Right cardiac atrium (tissue), 5 donors: ENCODE results near the gene GABRA1. TPM values are rescaled to one million over a fixed set of nuclear protein-coding genes. Genes with fewer than 3 reads are reported as not detected.

ENCODE experiments used
- ATAC-seq, 2 donors: fragments of 200-7000 bp; cut with Tn5 transposase; one replicate each; pipeline versions ENCODE4 v1.8.0 to v1.9.1; 2020; ENCODE audit warnings: moderate library complexity in 2 of 2, mild to moderate bottlenecking in 1 of 2
- DNase-seq, 3 donors: peaks; one replicate each; pipeline ENCODE4 v3.0.0-alpha.2; 2020
- H3K27ac ChIP-seq: one replicate; pipeline ENCODE4 v1.5.1; 2013; ENCODE audit warnings: mild to moderate bottlenecking, low read length, control low read depth, moderate library complexity
- H3K27me3 ChIP-seq: one replicate; pipeline ENCODE4 v1.6.1; 2013; ENCODE audit not compliant: control insufficient read depth, insufficient read depth
- H3K4me1 ChIP-seq: one replicate; pipeline ENCODE4 v1.6.1; 2013; ENCODE audit warnings: low read length; ENCODE audit not compliant: control insufficient read depth, insufficient read depth
- H3K4me3 ChIP-seq: one replicate; pipeline ENCODE4 v1.5.1; 2013; ENCODE audit warnings: low read length, control low read depth
- H3K9me3 ChIP-seq: one replicate; pipeline ENCODE4 v1.6.1; 2013; ENCODE audit warnings: low read length; ENCODE audit not compliant: control insufficient read depth
- WGBS: extraction: QIAGEN DNeasy Blood & Tissue Kit; methylation state at CpG from one replicate; pipeline ENCODE4 v1.1.7; 2013; 5-methylcytosine and 5-hydroxymethylcytosine counted together
- intact Hi-C, 4 donors: fragments of 100-400 bp; cut with DNase I; formaldehyde crosslinking; loops; one replicate each; pipeline versions ENCODE4 v1.11.0 to v1.14.0; 2022 to 2023
- polyA plus RNA-seq: library from polyadenylated mRNA; stranded (reverse); fragments of 200-250 nt; gene quantifications from one replicate; pipeline ENCODE4 v1.2.3, GENCODE V29; 2013
- total RNA-seq, 4 donors: library from RNA; stranded (reverse); fragmentation: NEBNext Ultra II Directional; extraction: Animal tissue kit (Norgen Biotek cat#: 25700); gene quantifications; one replicate each; pipeline ENCODE4 v1.2.1, GENCODE V29; 2021
- donor health status: healthy with polysubstance abuse.
- donor health status: DM: no; HTN: yes; CAD: no.
- donor health status: DM: no; HTN: no; CAD: no.
- donor health status: DM: no; HTN: yes; CAD: no; lungs with severe emphysema.
- donor health status: DM: yes; HTN: yes; CAD: no.

GABRA1 gene
- total and polyA plus RNA-seq, 5 donors: not detected

DNA sequence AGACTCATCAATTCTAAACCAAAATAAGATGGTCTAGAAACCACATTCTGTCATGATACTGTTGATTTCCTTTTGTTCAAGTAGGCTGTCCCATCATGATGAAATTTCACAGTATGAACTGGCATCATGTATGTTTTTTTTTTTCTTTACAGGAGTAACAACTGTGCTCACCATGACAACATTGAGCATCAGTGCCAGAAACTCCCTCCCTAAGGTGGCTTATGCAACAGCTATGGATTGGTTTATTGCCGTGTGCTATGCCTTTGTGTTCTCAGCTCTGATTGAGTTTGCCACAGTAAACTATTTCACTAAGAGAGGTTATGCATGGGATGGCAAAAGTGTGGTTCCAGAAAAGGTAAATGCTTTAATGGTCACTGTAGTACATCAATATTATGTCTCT is 47.6 kb downstream of the GABRA1 start:
- ATAC-seq (no peak), DNase-seq (no peak)
- Histone ChIP-seq H3K4me3 (no peak overlapping the region), H3K27ac (no peak overlapping the region), H3K4me1 (no peaks in the 10 kb centered on the region), H3K27me3 (no peaks in the 10 kb centered on the region), H3K9me3 (no peaks in the 10 kb centered on the region)
- intact Hi-C loops: no loop called here
- 75% methylated on average over 1 of the region's 1 CpG for WGBS

DNA sequence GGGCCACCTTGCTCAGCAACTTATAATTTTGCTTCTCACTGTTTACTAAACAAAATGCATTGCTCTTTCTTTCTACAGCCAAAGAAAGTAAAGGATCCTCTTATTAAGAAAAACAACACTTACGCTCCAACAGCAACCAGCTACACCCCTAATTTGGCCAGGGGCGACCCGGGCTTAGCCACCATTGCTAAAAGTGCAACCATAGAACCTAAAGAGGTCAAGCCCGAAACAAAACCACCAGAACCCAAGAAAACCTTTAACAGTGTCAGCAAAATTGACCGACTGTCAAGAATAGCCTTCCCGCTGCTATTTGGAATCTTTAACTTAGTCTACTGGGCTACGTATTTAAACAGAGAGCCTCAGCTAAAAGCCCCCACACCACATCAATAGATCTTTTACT is 49.1 kb downstream of the GABRA1 start:
- Histone ChIP-seq H3K4me3 (no peak overlapping the region), H3K4me1 (no peaks in the 10 kb centered on the region), H3K9me3 (no peaks in the 10 kb centered on the region), H3K27me3 (no peaks in the 10 kb centered on the region), H3K27ac (no peak overlapping the region)
- no peak for ATAC-seq
- intact Hi-C loops: no loop called here
- no peak for DNase-seq
- 80% methylated on average over 7 of the region's 7 CpGs for WGBS

DNA sequence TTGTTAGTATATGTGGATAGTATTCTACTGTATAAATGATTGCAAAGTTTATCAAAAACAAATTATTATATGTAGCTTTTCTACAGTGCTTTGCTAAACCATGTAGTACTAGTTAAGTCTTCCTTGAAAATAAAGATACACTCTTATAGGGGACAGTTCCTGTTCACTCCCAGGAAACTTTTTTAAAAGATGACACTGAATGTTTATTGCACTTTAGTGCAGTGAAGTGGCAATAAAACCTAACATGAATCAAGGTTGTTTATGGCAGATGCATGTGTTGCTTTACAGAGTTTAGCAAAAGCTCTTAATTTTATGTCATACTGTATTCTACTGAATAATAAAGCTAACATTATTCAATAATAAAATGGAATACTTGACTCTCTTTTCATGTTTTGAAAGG is 51.7 kb downstream of the GABRA1 start:
- no peak overlapping the region for H3K27ac ChIP-seq
- no peaks in the 10 kb centered on the region for H3K9me3 ChIP-seq
- no peak overlapping the region for H3K4me3 ChIP-seq
- intact Hi-C loops: no loop called here
- no peak for ATAC-seq
- no peaks in the 10 kb centered on the region for H3K4me1 ChIP-seq
- DNase-seq: no peak
- no peaks in the 10 kb centered on the region for H3K27me3 ChIP-seq

DNA sequence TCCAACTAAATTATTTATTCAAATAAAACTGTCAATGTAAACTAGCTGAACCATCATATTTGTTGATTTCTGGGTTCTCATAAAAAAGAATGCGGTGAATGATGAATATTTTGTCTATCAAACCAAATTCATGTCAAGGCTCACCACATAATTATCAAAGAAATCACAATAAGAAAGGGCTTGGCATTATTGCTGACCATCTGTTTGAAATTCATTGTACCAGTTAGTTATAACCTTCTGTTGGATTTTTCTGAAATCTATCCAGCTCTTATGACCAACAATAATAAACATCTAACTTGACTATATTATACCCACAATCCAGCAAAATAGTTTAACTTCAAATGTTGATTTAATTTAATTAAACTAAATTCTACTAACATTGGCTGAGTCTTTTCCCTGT is 53.1 kb downstream of the GABRA1 start:
- Histone ChIP-seq H3K4me1 (no peaks in the 10 kb centered on the region), H3K27me3 (no peaks in the 10 kb centered on the region), H3K9me3 (no peaks in the 10 kb centered on the region), H3K27ac (no peak overlapping the region), H3K4me3 (no peak overlapping the region)
- no peak for DNase-seq
- WGBS: 91% methylated on average over 1 of the region's 1 CpG
- no peak for ATAC-seq
- intact Hi-C loops: no loop called here

DNA sequence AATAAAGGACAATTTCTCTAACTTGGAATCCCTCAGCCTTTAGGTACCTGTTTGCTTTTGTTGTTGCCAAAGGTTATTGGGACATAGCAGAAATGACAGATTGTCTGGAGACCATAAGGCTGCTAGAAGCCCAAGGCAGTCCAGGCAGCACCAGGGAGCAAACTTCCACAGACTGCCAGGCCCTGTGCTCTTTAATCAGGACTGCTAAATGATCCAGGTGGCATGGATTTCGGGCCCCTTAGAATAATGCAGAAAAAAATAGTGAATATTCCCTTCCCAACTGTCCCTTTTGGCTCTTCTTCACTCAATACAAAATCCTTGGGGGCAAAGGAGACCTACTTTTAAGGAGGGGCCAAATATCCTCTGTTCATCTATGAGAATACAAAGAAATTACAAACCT is 73.9 kb downstream of the GABRA1 start:
- intact Hi-C loops: no loop called here

DNA sequence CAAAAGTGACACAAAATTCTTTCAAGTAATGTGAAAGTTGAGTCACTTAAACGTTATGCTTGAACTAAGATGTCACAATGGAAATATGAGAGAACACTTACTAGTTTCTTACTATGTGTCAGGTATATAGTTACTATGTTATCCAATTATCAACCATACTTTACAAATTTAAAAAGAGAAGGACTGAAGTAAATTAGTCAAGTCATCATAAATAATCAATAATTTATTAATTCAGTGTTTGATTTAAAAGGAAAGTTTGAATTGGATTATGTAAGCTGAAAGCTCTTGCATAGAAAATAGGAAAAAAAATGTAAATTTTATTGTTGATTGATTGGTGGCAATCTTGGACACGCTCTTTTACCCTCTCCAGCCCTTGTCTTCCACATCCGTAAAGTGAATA is 76.3 kb downstream of the GABRA1 start:
- Histone ChIP-seq H3K4me3 (no peak overlapping the region), H3K27me3 (no peaks in the 10 kb centered on the region), H3K9me3 (no peaks in the 10 kb centered on the region), H3K4me1 (no peaks in the 10 kb centered on the region), H3K27ac (no peak overlapping the region)
- intact Hi-C loops: no loop called here
- 78% methylated on average over 3 of the region's 3 CpGs for WGBS
- DNase-seq: no peak
- ATAC-seq: no peak

More for the DNA sequence above, 73.9 kb downstream of the GABRA1 start:
- Histone ChIP-seq H3K4me3 (no peak overlapping the region), H3K4me1 (no peaks in the 10 kb centered on the region), H3K9me3 (no peaks in the 10 kb centered on the region), H3K27me3 (no peaks in the 10 kb centered on the region), H3K27ac (no peak overlapping the region)
- 32% methylated on average over 1 of the region's 1 CpG for WGBS
- no peak for ATAC-seq
- no peak for DNase-seq

DNA sequence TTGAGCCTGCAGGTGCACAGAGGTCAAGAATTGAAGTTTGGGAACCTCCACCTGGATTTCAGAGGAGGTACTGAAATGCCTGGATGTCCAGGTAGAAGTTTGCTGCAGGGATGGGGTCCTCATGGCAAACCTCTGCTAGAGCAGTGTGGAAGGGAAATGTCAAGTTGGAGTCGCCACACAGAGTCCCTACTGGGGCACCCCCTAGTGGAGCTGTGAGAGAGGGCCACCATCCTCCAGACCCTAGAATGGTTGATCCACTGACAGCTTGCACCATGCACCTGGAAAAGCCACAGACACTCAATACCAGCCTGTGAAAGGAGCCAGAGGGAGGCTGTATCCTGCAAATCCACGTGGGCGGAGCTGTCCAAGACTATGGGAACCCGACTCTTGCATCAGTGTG is 78.0 kb downstream of the GABRA1 start:
- no peaks in the 10 kb centered on the region for H3K27me3 ChIP-seq
- H3K9me3 ChIP-seq: no peaks in the 10 kb centered on the region
- no peak for ATAC-seq
- H3K4me3 ChIP-seq: no peak overlapping the region
- no peak for DNase-seq
- 72% methylated on average over 4 of the region's 4 CpGs for WGBS
- H3K4me1 ChIP-seq: no peaks in the 10 kb centered on the region
- no peak overlapping the region for H3K27ac ChIP-seq
- intact Hi-C loops: no loop called here

DNA sequence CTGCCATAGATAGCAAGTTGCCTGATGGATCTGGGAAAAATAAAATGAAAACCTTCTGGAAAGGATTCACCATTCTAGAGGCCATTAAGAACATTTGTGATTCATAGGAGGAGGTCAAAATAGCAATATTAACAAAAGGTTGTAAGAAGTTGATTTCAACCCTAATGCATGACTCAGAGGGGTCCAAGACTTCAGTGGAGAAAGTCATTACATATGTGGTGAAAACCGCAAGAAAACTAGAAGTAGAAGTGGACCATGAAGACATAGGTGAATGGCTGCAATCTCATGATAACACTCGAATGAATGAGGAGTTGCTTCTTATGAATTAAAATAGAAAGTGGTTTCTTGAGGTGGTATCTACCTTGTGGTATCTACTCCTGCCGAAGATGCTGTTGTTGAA is 86.6 kb downstream of the GABRA1 start:
- Histone ChIP-seq H3K27ac (no peak overlapping the region), H3K4me3 (no peak overlapping the region), H3K27me3 (no peaks in the 10 kb centered on the region), H3K9me3 (no peaks in the 10 kb centered on the region), H3K4me1 (no peaks in the 10 kb centered on the region)
- no peak for DNase-seq
- 74% methylated on average over 3 of the region's 3 CpGs for WGBS
- intact Hi-C loops: no loop called here
- ATAC-seq: no peak

DNA sequence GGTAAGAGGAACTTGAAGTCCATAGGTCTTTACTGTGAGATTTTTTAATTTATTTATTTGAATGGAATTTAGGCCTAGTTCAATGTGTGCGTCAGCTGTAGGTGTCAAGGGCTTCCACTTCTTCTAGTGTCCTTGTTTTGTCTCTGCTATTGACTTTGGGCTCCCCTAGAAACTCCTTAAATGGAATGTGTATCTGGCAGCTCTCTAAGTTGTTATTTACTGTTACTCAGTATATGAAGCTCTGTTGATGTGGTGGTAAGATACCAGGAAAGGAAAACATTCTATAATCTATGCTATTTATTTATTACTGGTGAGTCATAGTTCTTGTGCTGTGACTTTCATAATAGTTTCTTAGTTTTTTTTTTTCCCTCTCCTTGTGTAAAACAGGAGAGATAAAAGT is 97.1 kb downstream of the GABRA1 start:
- ATAC-seq: no peak
- H3K4me1 ChIP-seq: no peaks in the 10 kb centered on the region
- no peaks in the 10 kb centered on the region for H3K27me3 ChIP-seq
- WGBS: 87% methylated on average over 1 of the region's 1 CpG
- no peak overlapping the region for H3K27ac ChIP-seq
- intact Hi-C loops: no loop called here
- H3K4me3 ChIP-seq: no peak overlapping the region
- H3K9me3 ChIP-seq: no peaks in the 10 kb centered on the region
- DNase-seq: no peak

DNA sequence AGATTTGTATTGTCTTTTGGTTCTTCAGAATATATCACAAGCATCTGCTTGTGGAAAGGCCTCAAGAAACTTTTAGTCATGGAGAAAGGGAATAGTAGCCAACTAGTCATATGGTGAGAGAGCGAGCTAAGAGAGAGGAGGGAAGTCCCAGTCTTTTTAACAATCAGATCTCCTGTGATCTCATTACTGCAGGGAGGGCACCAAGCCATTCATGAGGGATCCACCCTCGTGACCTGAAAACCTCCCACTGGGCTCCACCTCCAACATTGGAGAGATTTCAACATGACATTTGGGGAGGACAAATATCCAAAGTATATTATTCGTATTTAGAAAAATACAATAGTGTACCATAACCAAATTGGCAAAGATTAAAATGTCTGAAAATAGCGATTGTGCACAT is 99.0 kb downstream of the GABRA1 start:
- ATAC-seq (no peak), DNase-seq (no peak)
- Histone ChIP-seq H3K4me3 (no peak overlapping the region), H3K4me1 (no peaks in the 10 kb centered on the region), H3K27ac (no peak overlapping the region), H3K27me3 (no peaks in the 10 kb centered on the region), H3K9me3 (no peaks in the 10 kb centered on the region)
- intact Hi-C loops: no loop called here
- 68% methylated on average over 4 of the region's 4 CpGs for WGBS
